HG03175 (cell line): Measurements from ENCODE around the gene ASB13.

ENCODE experiments used
- ATAC-seq: cut with Tn5 transposase; IDR thresholded peaks from one replicate; pipeline ENCODE4 v1.9.1; 2021; ENCODE audit warnings: mild to moderate bottlenecking, moderate library complexity; ENCODE audit not compliant: unreplicated experiment

The ASB13 gene

DNA sequence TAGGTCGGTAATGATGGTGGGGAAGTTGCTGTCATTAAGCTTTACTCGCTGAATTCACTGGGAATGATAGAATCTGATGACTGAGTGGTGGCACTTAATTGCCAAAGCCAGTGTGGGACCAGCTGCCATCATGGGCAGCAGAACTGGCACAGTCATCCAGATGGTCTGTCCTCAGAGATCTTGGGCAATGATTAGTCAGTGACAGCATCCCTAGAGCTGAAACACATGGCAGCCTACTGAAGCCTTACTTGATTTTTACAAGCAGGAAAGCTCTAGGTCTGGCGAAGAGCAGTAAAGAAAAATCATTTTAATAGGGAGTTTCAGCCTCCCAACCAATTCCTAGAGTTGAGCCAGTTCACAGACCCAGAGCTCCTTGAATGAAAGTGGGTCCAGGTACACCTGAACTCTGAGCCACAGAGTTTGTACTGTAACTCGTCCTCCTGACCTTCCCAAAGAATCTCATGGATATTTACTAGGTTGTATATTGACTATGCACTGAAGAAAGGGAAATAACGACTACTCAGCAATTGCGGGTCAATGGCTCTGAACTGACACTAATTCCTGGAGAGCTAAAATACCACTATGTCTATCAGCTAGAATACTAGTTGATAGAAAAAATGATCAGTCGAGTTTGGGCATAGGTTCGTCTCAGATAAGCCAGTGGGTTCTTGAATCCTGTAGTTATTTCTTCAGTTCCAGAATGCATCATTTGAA lies 4.4 kb upstream of the ASB13 start:
- ATAC-seq, result no peak

DNA sequence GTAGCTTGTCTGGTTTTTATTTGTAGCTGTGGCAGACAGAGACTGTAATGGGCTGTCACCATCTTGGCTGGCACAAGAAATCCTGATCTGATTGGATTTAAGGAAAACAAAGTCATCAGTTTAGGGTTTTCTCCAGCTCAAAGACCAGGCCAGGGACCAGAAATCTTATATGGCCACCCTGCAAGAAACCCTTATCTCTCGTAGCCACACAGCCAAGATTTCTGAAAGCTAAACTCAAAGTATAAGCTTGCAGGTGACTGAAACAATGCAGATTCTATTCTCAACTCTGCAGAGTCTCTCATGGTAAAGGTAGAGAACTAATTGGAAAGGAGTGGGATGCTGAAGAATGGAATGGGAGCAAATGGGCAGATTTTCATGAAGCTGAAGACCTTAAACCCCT lies 3.2 kb upstream of the ASB13 start:
- no peak for ATAC-seq

DNA sequence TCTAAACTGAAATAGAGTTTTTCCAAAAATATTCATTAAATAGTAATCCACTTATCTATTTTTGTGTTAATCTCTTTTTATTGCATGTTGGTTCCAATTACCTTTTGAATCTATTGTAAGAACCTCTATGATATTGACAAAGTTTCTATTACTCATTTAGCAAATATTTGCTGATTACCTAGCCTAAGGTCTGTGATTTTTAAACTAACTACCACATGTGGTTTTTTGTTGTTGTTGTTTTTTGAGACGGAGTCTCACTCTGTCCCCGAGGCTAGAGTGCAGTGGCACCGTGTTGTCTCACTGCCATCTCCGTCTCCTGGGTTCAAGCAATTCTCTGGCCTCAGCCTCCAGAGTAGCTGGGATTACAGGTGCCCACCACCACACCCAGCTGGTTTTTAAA lies 2.0 kb upstream of the ASB13 start:
- ATAC-seq, result no peak

DNA sequence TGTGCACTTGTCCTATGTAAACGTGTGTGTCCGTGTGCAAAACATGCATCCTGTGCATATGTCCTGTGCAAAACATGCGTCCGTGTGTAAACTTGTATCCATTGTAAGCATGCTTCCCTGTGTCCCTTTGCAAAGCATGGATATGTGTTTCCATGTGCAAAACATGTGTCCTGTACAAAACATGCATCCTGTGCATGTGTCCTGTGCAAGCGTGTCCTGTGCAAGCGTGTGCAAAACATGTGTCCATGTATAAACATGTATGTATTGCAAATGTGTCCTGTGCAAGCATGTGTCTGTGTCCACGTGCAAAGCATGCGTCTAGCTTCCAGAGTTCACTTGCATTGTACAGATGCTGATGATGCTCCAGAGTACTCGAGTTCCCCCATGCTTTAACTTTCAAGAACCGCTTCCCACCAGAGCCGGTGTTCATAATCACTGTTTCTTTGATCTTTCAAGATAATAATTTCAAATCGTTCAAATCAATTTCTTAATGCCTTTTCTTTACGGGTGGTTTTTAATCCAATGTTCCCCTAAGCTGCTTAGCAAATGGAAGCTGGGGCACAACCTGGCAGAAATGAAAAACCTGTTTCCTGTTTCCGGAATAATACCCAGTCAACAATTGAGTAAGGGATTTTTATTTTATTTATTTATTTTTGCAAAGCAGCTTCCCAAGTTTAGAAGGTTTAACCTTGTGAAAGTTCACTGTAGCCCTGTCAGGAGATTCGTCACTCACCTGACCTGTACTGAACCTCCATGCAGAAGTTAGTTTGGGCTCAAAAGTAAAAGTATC lies 641 bp upstream of the ASB13 start:
- ATAC-seq, result no peak

DNA sequence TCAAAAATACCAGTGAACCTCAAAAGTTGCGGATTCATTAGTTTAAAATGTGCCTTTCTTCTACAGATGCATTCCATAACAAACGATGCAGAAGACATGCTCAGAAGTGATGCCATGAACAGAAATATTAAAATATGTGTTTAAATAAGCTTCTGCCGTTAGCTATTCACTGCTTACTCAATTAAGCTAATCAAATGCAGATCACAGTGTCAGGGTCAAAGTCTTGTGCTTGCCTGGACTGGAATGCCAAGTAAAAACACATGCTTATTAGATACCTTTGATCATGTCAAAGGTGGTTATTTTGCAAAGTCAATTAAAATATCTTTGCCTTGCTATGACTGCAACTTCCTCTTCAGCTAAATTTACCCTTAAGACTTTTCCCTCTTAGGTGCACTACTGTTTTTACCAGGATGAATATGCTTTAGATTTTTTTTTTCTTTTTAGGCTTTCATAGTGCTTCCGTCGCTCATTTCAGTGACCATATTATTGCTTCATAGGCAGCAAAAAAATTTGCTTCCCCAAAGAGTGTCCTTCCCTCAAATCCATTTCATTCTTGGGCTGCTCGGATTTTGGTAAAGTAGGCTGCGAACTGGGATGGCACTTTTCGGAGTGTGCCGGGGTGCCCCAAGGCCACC lies 905 bp downstream of the ASB13 start:
- no peak for ATAC-seq

DNA sequence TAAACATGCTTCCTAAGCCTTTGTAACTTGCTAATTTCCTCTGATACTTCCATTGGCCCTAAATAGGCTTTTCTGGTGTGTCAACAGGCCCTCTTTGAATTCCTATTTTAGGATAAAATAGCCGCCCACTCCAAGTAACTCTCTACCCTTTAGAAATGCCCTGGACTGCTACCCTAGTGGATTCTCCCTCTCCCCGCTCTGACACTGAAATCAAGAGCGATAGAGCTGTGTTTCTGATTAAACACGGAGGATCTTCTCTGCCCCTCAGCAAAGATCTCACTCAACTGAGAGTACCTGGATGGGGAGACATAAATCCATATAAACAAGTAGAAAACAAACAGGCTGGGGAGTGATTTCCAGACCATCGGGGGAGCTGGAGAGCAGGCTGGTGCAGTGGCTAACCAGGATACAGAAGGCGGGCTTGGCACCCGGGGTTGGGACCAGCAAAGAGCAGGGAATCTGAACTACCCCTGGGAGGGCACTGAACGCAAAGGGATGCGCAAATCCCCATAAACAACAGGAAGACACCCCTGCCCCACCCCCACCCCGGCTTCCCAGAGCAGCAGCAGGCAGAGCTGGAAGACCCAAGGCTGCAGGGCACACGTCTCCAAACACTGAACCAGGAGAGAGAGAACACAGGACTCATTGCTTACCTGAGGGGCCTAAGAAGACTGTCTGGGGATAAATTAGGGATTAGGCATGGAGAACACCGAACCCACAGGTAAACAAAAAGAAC lies 2.5 kb downstream of the ASB13 start:
- no peak for ATAC-seq

DNA sequence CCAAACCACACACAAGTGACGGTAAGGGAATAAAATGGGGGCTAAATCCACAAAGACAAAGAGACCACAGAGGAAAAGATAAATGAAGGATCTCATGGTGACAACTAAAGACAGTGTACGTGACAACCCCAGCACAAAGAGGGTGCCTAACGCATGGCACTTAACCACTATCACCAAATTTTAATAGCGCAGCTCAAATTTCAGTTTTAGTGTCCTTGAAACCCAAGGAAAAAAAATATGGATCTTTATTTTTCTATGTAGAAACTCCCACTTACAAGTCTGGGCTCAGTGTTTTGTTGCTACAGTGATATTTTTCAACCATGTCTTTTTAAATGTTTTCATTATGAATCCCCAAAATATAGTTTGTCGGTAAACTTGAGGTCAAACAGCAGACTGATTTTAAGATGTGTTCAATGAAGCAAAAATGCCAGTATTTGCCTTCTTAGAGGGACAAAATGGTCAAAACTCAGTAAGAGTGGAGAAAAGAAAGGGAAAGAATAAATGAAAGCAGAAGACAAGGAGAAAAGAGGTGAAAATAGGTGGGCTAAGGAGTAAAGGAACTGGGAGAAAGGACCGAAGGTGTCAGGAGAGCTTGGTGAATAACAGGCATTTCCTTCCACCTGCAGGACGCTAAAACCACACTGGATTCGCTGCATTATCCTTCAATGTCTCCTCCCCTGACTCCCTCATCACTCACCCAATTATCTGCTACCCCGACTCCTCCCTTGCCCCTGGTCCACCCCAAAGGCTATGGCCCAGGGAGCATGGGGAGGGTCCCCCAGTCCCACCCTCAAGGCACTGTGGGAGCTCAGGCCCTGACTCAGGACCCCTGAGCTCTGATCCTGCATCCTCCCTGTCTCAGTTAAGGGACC lies 3.5 kb downstream of the ASB13 start:
- no peak for ATAC-seq

DNA sequence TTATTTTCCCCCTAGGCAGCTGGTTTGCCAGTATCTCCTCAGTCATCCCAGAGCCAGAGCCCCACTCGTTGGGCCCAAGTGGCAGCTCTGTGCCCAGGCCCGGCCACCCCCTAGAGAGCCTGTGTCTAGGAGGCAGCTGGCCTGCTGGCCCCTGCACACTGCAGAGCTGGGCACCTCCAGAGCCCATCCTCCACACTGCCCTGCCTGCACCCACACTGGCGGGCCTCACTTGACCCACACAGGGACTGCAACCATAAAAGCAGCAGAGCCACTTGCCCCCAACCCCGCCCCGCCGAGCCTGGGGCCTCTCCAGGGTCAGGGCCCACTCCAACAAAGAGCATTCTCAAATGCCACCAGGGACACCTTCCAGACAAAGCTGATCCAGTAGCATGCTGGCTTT lies 5.4 kb downstream of the ASB13 start:
- ATAC-seq, result no peak

DNA sequence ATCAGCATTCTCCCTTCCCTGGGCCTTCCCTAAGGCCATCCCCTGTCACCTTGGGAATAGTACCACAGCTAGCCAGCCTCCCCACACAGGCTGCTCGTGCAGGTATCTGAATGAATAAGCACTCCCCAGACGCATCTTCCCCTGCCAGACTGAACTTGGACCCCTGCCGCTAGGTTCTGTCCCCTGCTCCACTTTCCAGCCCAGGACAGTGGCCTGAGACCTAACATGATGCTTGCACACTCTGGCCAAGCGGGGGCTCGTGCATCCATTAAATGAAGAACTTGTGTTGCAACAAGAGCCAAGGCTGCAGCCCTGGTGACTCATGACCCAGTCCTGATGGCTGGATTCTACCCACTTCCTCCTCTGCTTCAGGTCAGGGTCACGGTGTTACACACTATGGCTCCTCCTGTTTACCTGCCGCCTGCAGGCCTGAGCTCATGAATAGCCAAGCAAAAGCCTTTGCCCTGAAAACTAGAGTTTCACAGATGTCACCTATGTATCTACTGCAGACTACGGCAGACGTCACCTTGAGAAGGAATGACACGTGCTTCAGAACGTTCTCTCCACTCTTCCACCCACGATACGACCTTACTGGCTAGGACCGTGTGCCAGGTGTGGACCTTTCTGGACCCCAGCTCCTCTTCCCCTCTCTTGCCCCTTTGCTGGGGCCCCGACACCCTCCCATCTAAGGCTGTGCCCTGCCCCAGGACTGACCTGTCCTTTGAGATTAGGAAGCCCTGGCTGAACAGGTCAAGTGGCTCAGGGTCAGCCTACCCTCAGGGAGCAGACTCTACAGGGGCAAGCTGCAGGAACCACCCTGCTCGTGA lies 6.5 kb downstream of the ASB13 start:
- ATAC-seq, result peak; percentile 72

DNA sequence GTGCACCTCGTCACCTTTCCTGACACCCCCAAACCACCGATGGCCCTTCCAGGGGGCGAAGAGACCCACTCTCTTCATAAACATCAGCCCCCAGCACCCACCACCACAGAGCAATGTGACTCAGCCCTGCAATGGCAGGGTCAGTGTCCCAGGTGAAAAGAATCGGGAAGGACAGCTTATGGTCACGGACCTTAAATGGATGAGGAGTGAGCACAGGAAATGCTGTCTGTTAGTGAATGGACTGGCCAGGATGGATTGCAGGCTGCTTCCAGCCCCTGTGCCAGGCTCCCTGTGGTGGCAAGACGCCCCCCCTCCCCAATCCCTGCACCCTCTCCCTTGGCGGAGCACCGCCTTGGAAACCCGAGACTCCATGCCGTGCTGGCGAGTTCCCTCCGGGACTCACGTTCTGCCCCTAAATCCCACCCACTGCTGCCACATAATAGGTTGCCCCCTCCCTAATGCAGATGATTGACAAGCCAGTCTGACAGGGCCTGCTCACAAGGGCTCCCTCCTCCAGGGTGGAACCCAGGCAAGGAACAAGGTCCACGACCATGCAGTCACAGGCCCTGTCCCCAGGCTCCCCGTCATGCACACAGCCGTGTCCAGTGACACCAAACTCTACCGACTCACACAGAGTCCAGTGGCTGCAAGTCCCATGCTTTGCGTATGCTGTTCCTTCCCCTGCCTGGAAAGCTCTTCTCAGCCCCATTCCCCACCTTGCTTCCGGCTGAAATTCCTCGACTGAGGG lies 7.3 kb downstream of the ASB13 start:
- ATAC-seq, result no peak

DNA sequence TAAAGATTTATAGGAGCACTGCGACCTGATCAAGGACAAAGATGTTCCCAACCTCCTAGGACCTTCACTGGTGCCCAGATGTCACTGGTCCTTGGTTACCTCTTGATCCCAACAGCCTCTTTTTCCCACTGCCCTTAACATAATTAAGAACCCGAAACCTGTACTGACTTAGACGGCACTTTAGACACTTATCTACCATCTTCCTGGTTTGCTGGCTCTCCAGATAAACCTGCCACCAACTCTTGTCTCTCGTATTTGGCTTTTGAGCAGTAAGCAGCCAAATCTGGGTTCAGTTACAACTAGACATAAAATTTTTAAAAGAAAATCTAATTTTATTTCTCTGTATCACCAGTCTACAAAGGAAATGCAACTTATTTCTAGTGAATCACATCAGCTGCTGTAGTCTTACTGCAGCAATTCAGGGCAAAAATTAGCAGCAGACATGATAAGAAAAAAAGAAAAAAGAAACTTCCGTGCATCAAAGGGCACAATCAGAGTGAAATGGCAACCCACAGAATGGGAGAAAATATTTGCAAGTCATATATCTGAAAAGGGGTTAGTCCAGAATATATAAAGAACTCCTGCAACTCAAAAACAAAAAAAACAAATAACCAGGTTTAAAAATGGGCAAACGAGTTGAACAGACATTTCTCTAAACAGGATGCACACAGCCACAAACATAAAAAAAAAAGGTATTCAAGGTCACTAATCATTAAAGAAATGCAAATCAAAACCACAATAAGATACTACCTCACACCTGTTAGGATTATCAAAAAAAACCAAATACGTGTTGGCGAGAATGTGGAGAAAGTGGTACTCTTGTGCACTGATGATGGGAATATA lies 9.4 kb downstream of the ASB13 start:
- no peak for ATAC-seq

DNA sequence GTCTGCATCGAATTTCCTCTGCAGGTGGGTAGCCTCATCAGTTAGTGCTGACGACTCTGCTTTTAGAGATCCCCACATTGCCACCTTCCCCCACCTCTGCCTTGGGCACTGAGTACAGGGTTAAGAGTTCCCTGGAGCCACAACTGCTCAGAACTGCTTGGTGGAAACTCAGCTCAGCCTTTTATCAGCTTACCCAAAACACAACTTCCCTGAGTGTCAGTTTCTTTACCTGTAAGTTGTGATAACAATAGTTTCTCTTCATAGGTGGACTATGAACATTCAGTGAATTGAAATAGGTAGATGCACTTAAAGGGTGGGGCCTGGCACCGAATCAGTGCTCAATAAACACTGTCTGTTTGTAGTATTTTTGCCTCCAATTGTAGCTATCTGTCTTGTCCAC lies 11.3 kb downstream of the ASB13 start:
- ATAC-seq, result no peak

DNA sequence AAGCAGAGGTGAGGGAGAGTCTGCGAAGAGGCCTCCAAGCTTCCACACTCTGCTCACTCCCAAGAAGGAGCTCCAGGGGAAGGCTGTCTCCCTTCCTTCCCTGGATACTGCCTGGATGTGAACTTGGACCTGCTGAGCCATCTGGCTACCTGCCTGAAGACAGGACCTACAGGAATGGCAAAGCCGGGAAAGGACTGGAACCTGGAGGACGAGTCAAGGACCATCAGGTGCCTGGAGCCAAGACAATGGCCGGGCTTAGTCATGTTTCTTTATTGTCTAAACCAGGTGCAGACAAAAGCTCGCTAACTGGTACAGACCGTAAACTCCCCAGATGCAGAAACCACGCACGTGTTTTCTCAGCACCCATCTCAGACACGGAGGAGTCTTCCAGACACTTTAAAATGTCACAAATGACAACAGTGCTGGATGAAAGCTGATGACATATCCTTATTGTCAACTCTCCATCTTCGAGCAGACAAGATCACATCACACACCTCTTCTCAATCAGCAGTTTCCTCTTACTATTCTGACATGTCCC lies 12.1 kb downstream of the ASB13 start:
- no peak for ATAC-seq

DNA sequence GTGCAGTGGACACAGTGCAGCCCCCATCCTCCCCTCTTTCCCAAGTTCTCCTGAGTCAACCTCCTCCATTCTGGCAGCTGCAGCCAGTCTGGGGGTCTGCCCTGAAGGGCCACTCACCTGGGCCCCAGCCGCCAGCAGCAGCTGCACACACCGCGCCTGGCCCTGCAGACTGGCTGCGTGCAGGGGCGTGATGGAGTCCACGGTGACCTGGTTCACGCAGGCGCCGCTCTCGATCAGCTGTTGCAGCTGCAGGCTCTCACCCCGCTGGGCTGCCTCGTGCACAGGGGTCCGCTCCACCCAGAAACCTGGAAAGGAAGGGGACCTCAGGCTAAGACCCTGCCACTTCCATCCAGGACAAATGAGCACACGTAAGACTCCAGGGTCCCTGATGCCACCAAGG lies 13.6 kb downstream of the ASB13 start:
- no peak for ATAC-seq

DNA sequence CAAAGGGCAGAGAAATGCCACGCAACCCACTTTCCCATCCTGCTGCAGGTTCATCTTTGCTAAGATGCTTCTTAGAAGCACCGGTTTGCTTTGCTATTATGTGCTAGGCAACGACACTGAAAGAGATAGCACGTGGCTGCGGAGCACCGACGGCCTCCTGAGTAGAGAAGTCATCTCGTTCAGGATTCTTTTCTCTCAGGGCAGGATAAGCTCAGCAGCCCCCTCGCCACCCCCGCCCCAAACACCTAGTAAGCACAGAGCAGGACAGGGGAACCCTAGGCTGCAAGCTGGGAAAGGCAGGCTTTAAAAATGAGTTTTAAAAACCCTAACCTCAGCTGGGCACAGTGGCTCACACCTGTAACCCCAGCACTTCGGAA lies 15.0 kb downstream of the ASB13 start:
- no peak for ATAC-seq

DNA sequence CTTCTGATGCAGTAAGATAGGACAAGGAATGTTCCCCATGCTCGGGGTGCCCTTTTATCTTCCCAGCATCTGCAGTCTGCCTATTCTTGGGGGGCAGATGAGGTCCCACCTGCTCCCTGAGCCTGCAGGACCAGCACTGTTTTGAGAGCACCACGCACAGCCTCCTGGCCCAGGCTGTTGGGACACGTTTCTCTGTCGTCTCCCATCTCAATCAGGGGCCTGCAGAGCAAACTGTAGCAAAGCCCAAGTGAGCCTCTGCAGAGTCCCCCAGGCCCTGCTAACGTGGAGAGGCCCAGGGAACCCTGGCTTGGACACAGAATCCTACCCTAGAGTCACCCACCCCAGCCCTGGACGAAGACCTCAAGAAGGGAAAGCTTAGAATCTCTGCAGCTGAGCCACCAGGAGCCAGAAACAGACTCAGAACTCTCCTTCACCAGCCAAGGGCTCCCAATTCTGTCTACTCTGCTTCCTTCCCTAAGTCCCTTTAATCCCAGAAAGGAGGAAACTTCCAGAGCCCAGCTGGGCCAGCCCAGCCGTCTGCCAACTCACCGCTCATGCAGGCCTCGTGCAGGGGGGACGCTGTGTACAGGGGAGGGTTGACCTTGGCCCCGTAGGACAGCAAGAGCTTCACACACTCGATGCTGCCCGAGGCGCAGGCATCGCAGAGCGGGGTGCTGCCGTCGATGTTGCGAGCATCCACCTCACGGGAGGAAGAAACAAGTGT lies 15.6 kb downstream of the ASB13 start:
- ATAC-seq, result no peak

DNA sequence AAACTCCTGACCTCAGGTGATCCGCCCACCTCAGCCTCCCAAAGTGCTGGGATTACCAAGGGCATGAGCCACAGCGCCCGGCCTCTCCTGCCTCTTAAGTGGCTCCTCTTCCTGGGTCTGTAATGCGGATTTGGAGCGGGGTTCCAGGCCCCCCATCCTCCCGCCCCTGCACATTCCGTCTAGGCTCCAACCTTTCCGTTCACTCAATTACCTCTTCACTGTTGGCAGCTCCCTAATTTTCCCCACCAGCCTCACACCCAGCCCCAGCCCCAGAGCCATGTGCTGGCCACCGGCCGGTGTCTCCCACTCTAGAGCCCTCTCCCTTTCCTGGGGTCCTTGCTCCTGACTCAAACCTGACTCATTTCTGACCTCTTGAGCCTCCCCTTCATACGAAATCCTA lies 16.6 kb downstream of the ASB13 start:
- ATAC-seq, result no peak
